ENCODE measurements around the gene BICD1. TPM values are rescaled to one million over a fixed set of nuclear protein-coding genes. Genes with fewer than 3 reads are reported as not detected.

The BICD1 gene
- total RNA-seq, 1 donor from 2014 or later, result 14.0 TPM

- no peak for DNase-seq
Measured at GRCh38 chr12:32407795-32408194, 301.1 kb downstream of the BICD1 start.

DNA sequence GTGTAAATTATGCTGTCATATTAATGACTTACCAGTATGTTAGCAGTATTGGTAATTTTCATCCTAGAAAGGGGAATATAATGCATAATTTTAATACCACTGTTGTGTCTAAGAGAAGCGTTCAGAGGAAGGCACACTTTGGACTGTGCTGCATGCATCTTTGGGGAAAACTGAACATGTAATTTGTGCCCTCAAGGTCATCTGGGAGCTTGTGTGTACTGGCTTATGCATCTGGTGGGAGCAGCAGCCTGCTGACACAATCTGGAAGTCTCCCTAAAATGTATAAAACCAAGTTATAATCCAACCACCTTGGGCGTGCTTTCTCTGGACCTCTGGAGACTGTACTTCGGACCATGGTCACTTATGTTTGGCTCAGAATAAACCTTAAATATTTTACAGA, 306.8 kb downstream of the BICD1 start:
- no peak for DNase-seq

- DNase-seq, result no peak
Measured at GRCh38 chr12:32418221-32418620, 311.6 kb downstream of the BICD1 start.

DNA sequence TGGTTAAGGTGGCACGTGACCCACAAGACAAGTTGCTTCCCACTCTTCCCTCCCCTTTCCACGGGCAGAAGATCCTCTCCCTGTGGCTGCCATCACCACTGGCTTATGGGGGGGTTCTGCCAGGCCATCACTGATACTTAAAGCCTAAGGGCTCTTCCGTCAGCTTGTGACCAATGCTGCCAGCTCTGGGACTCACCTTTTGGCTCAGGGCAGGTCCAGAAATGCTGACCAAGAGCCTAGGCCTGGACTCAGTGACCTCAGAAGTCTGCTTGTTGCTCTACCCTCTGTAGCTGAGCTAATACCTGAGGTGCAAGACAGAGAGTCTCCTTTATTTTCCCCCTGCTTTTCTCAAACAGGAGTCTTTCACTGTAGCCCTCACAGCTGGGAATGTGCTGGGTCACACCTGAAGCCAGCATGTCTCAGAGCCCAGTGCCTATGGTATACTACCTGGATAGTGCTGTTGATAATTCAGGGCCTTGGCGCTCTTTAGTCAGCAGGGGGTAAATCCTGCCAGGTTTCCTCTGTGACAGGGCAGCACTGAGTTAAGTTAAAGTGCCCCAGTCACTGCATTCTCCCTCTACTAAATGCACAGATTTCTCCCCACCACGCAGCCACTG, 312.4 kb downstream of the BICD1 start:
- DNase-seq, result no peak

DNA sequence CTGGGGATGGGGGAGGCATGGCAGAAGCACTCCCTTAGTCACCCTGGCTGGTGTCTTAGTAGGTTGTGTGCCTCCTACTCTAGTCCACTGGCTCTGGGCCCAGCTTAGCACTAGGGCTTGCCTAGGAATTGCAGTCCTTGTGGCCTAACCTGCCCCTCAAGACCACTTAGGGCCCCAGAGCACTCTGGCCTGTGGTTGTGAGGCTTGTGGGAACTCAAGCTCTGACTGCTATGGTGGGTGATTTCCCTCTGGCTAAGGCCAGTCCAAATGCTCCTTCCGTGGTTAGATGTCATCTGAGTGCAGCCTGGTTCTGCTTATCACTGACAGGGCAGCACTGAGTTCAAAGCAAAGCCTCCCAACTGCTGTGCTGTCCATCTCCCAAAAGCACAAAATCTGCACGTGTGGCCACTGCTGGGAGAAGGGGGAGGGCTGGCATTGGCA, 312.9 kb downstream of the BICD1 start:
- DNase-seq, result peak; percentile 26

DNA sequence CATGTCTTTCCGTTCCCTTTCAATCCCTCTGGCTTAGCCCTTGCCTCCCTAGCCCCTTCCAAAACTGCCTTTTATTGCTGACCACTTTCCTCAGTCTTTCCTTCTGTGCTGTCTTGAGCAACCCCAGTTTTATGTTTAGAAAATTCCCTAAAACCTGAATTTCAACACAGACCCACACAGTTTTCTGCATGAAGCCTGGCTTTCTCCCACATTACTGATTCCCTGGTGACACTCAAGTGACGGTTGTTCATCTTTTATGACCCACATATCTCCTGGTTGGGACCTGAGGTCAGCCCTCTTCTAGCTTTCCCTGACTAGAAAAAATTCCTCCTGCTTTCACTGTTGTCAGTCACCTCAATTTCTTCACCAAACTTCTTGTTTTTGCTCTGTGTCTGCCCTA, 313.7 kb downstream of the BICD1 start:
- no peak for DNase-seq

DNA sequence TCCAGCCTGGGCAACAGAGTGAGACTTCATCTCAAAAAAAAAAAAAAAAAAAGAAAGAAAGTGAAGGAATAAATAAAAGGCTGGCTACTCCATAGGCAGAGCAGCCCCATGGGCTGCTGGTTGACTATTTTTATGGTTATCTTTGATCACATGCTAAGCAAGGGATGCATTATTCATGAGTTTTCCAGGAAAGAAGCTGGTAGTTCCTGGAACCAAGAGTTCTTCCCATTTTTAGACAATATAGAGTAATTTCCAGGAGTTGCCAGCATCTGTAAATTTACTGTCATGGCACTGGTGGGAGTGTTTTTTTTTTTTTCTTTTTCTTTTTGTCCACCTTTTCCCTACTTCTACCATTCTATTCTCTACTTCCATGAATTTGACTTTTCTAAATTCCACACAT, 316.9 kb downstream of the BICD1 start:
- DNase-seq, result no peak

GRCh38 chr12:32431025-32431424, 324.4 kb downstream of the BICD1 start:
- DNase-seq, result no peak

Small RNA genes within 50 kb of the gene (small RNA-seq; reads per million reads assigned to genes)
- not detected for gene AC048344.2 (ENCODE audit: low replicate concordance)
- not detected for gene AC048344.3 (ENCODE audit: low replicate concordance)
- not detected for gene RF00019 (ENCODE audit: low replicate concordance)

Other genes with a start within 250 kb of the BICD1 start
- 43.6 TPM for gene RESF1, start 147.4 kb upstream of the BICD1 start, total RNA-seq